Measurements from ENCODE around the gene XBP1. TPM values are rescaled to one million over a fixed set of nuclear protein-coding genes. Genes with fewer than 3 reads are reported as not detected.

The XBP1 gene
- total and polyA plus RNA-seq, 2 of the 13 experiments (the other 11 are each of a cell fraction or from before 2014, with no cell fraction given): 416 to 427 TPM

DNA sequence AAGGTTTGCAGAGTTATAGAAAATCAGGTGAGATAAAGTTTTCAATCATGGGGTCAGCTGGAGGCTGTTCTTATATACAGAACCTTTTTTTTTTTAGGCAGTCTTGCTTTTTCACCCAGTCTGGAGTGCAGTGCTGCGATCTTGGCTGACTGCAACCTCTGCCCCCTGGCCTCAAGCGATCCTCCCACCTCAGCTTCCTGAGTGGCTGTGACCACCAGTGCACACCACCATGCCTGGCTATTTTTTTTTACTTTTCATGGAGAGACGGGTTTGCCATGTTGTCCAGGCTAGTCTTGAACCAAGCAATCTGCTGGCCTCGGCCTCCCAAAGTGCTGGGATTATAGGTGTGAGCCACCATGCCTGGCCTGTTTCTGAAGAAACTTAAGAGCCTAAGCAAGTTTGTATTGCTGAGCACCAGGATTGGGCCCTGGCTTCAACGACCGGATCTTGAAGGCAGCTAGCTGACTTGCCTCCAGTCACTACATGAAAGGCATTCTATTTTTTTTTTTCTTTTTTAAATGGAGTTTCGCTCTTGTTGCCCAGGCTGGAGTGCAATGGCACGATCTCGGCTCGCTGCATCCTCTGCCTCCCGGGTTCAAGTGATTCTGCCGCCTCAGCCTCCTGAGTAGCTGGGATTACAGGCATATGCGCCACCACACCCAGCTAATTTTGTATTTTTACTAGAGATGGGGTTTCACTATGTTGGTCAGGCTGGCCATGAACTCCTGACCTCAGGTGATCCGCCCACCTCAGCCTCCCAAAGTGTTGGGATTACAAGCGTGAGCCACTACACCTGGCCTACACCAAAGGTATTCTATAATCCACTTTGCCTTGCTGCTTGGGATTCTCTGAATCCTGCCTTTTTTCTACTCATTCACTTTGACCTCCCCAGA lies 7.6 kb downstream of the XBP1 start (continued):
- TF ChIP-seq, protein P1, sequence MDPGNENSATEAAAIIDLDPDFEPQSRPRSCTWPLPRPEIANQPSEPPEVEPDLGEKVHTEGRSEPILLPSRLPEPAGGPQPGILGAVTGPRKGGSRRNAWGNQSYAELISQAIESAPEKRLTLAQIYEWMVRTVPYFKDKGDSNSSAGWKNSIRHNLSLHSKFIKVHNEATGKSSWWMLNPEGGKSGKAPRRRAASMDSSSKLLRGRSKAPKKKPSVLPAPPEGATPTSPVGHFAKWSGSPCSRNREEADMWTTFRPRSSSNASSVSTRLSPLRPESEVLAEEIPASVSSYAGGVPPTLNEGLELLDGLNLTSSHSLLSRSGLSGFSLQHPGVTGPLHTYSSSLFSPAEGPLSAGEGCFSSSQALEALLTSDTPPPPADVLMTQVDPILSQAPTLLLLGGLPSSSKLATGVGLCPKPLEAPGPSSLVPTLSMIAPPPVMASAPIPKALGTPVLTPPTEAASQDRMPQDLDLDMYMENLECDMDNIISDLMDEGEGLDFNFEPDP (CRISPR knock-in tag; conservative IDR thresholded peaks at IDR 0.05): no peak
- TF ChIP-seq FOXP1 (IDR thresholded peaks at IDR 0.05) (no peak), FOXP1 (CRISPR knock-in tag; IDR thresholded peaks at IDR 0.05) (no peak), RXRB (CRISPR knock-in tag; IDR thresholded peaks at IDR 0.05; ENCODE audit: borderline replicate concordance) (peak; percentile 51; the same call in 1 of the 2 replicates), ZNF143 (CRISPR knock-in tag; IDR thresholded peaks at IDR 0.05) (no peak), HNRNPK (IDR thresholded peaks at IDR 0.05; ENCODE audit: low read depth, low read length, poor library complexity, severe bottlenecking) (no peak), ZBTB7A (CRISPR knock-in tag; IDR thresholded peaks at IDR 0.05) (no peak), CHD4 (IDR thresholded peaks at IDR 0.05; ENCODE audit: borderline replicate concordance, low read length) (0 out of 2 replicates have a peak, but pooled peaks have one; percentile 59), ZZZ3 (CRISPR knock-in tag; IDR thresholded peaks at IDR 0.05; ENCODE audit: borderline replicate concordance) (no peak), KLF6 (CRISPR knock-in tag; IDR thresholded peaks at IDR 0.05) (no peak), PTBP1 (IDR thresholded peaks at IDR 0.05; ENCODE audit: low read depth, low read length, poor library complexity, severe bottlenecking) (no peak), SMAD9 (CRISPR knock-in tag; IDR thresholded peaks at IDR 0.05) (no peak), NFATC3 (CRISPR knock-in tag; IDR thresholded peaks at IDR 0.05) (no peak), JARID2 (CRISPR knock-in tag; IDR thresholded peaks at IDR 0.05; ENCODE audit: insufficient replicate concordance) (no peak), JUND (CRISPR knock-in tag; IDR thresholded peaks at IDR 0.05) (no peak), ZMYM4 (CRISPR knock-in tag; IDR thresholded peaks at IDR 0.05) (peak; percentile 22; the same call in 1 of the 2 replicates), ZFP41 (CRISPR knock-in tag; IDR thresholded peaks at IDR 0.05; ENCODE audit: borderline replicate concordance) (no peak), FOXK1 (CRISPR knock-in tag; IDR thresholded peaks at IDR 0.05; ENCODE audit: borderline replicate concordance, low read depth) (no peak), TMF1 (CRISPR knock-in tag; IDR thresholded peaks at IDR 0.05; ENCODE audit: low read depth) (no peak)
- TF ChIP-seq, protein P2, sequence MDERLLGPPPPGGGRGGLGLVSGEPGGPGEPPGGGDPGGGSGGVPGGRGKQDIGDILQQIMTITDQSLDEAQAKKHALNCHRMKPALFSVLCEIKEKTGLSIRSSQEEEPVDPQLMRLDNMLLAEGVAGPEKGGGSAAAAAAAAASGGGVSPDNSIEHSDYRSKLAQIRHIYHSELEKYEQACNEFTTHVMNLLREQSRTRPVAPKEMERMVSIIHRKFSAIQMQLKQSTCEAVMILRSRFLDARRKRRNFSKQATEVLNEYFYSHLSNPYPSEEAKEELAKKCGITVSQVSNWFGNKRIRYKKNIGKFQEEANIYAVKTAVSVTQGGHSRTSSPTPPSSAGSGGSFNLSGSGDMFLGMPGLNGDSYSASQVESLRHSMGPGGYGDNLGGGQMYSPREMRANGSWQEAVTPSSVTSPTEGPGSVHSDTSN (CRISPR knock-in tag; IDR thresholded peaks at IDR 0.05): no peak
- TF ChIP-seq, protein P3, sequence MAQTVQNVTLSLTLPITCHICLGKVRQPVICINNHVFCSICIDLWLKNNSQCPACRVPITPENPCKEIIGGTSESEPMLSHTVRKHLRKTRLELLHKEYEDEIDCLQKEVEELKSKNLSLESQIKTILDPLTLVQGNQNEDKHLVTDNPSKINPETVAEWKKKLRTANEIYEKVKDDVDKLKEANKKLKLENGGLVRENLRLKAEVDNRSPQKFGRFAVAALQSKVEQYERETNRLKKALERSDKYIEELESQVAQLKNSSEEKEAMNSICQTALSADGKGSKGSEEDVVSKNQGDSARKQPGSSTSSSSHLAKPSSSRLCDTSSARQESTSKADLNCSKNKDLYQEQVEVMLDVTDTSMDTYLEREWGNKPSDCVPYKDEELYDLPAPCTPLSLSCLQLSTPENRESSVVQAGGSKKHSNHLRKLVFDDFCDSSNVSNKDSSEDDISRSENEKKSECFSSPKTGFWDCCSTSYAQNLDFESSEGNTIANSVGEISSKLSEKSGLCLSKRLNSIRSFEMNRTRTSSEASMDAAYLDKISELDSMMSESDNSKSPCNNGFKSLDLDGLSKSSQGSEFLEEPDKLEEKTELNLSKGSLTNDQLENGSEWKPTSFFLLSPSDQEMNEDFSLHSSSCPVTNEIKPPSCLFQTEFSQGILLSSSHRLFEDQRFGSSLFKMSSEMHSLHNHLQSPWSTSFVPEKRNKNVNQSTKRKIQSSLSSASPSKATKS (CRISPR knock-in tag; IDR thresholded peaks at IDR 0.05): 0 out of 2 replicates have a peak, but pooled peaks have one; percentile 35
- TF ChIP-seq, protein P4, sequence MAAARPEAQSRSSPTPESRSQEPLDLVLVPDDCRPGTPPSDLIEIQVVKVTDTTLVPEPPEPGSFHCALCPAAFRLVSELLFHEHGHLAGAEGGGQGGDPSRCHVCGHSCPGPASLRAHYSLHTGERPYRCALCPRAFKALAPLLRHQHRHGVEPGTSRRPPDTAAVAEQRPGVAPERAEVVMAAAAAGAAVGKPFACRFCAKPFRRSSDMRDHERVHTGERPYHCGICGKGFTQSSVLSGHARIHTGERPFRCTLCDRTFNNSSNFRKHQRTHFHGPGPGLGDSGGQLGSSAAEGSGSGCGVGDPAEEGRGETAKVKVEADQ (CRISPR knock-in tag; IDR thresholded peaks at IDR 0.05; ENCODE audit: borderline replicate concordance): no peak
- TF ChIP-seq, protein P5, sequence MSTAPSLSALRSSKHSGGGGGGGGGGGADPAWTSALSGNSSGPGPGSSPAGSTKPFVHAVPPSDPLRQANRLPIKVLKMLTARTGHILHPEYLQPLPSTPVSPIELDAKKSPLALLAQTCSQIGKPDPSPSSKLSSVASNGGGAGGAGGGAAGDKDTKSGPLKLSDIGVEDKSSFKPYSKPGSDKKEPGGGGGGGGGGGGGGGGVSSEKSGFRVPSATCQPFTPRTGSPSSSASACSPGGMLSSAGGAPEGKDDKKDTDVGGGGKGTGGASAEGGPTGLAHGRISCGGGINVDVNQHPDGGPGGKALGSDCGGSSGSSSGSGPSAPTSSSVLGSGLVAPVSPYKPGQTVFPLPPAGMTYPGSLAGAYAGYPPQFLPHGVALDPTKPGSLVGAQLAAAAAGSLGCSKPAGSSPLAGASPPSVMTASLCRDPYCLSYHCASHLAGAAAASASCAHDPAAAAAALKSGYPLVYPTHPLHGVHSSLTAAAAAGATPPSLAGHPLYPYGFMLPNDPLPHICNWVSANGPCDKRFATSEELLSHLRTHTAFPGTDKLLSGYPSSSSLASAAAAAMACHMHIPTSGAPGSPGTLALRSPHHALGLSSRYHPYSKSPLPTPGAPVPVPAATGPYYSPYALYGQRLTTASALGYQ (CRISPR knock-in tag; IDR thresholded peaks at IDR 0.05): no peak

All from HepG2 (cell line).